Motor neuron (in vitro differentiated cells): Measurements from ENCODE around the gene DNM1. TPM values are rescaled to one million over a fixed set of nuclear protein-coding genes. Genes with fewer than 3 reads are reported as not detected.

Experiments
- ATAC-seq, 8 experiments: fragments of 200-7000 bp; cut with Tn5 transposase; replicated peaks in 6 of 8; 2 replicates each; pipeline ENCODE4 v1.8.0; 2021; ENCODE audit warnings: mild to moderate bottlenecking in 8 of 8, moderate library complexity in 8 of 8
- H3K27ac ChIP-seq, 2 donors: fragments of 250-450 bp; sonication (Bioruptor Pico); 2 replicates each; pipeline ENCODE4 v1.9.0; 2021; ENCODE audit warnings: antibody characterized with exemption in 2 of 2, mild to moderate bottlenecking in 2 of 2, moderate library complexity in 1 of 2
- H3K4me1 ChIP-seq, 2 donors: fragments of 250-450 bp; sonication (Bioruptor Pico); replicated peaks in 1 of 2; 2 replicates each; pipeline ENCODE4 v1.6.1; 2021; ENCODE audit warnings: antibody characterized with exemption in 2 of 2, mild to moderate bottlenecking in 2 of 2, moderate library complexity in 1 of 2
- H3K4me3 ChIP-seq, 5 donors: fragments of 250-450 bp; sonication (Bioruptor Pico); 2 replicates each; pipeline ENCODE4 v1.9.0; 2021; ENCODE audit warnings: antibody characterized with exemption in 5 of 5, mild to moderate bottlenecking in 5 of 5, moderate library complexity in 4 of 5
- whole genome bisulfite sequencing, 10 experiments: fragments of 450-650 bp; shearing (Covaris generic); methylation state at CpG; one replicate each; pipeline ENCODE4 v1.0.0; 2022; 5-methylcytosine and 5-hydroxymethylcytosine counted together
- in situ Hi-C, 9 experiments: fragments of 400-800 bp; cut with MboI; loops; one replicate each; pipeline ENCODE4 v1.15.0; 2021; ENCODE audit warnings: low sequenced_read_pairs in 9 of 9, low pct_unique_long_range_greater_than_20kb in 2 of 9; ENCODE audit not compliant: unreplicated experiment in 9 of 9
- total RNA-seq, 8 experiments: library from RNA; unstranded; fragments of 300-600 nt; gene quantifications; 2 replicates each; pipeline versions ENCODE4 v1.2.3 to v1.2.4, GENCODE V29; 2022

DNM1 gene
- total RNA-seq, 8 experiments from 2014 or later: 5.5 to 56.9 (median 31.5) TPM

GRCh38 chr9:128246471-128246870 is 43.3 kb downstream of the DNM1 start:
- in situ Hi-C loops: no loop called here
- H3K4me1 ChIP-seq: peaks cover 27 to 32% of the 10 kb centered on the region in 2 donors
- H3K27ac ChIP-seq: no peak overlapping the region
- no peak overlapping the region for H3K4me3 ChIP-seq
- no CpG with 5 or more reads among the region's 2 CpGs for WGBS, 10 experiments
- no peak for ATAC-seq

DNA sequence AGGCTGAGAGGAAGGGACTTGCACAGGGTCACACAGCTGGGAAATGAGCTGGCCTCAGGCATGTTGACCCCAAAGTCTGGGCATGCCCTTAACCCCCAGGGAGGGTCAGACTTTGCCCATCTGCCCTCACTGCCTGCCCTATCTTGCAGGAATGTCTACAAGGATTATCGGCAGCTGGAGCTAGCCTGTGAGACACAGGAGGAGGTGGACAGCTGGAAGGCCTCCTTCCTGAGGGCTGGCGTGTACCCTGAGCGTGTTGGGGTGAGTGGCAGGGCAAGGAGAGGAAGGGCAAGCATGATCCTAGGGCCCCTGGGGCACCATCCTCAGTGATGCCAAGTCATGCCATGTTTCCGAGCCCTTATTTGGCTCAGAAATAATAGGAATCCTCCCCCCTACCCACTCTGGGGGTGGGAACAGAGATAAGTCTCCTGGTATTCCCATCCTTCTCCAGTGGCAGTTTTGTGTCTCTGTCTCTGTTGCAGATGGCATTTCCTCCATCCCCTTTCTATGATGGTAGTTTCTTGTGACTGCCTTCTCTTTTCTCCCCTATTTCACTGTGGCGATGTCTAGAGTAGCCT is 44.1 kb downstream of the DNM1 start:
- H3K4me1 ChIP-seq: peaks cover 27 to 32% of the 10 kb centered on the region in 2 donors
- 40 to 100% (median 100%) methylated on average over 1 to 4 of the region's 5 CpGs; no CpG with 5 or more reads in 5 of the 10 experiments for WGBS, 10 experiments
- ATAC-seq: no peak
- in situ Hi-C loops: no loop called here
- no peak overlapping the region for H3K4me3 ChIP-seq
- no peak overlapping the region for H3K27ac ChIP-seq

- ATAC-seq: no peak
- H3K27ac ChIP-seq: no peak overlapping the region
- in situ Hi-C loops: no loop called here
- H3K4me3 ChIP-seq: no peak overlapping the region
- 62 to 100% (median 77%) methylated on average over 1 to 5 of the region's 8 CpGs; no CpG with 5 or more reads in 4 of the 10 experiments for WGBS, 10 experiments
- H3K4me1 ChIP-seq: peaks cover 14 to 19% of the 10 kb centered on the region in 2 donors
Observed at GRCh38 chr9:128249558-128249907, 46.4 kb downstream of the DNM1 start.

DNA sequence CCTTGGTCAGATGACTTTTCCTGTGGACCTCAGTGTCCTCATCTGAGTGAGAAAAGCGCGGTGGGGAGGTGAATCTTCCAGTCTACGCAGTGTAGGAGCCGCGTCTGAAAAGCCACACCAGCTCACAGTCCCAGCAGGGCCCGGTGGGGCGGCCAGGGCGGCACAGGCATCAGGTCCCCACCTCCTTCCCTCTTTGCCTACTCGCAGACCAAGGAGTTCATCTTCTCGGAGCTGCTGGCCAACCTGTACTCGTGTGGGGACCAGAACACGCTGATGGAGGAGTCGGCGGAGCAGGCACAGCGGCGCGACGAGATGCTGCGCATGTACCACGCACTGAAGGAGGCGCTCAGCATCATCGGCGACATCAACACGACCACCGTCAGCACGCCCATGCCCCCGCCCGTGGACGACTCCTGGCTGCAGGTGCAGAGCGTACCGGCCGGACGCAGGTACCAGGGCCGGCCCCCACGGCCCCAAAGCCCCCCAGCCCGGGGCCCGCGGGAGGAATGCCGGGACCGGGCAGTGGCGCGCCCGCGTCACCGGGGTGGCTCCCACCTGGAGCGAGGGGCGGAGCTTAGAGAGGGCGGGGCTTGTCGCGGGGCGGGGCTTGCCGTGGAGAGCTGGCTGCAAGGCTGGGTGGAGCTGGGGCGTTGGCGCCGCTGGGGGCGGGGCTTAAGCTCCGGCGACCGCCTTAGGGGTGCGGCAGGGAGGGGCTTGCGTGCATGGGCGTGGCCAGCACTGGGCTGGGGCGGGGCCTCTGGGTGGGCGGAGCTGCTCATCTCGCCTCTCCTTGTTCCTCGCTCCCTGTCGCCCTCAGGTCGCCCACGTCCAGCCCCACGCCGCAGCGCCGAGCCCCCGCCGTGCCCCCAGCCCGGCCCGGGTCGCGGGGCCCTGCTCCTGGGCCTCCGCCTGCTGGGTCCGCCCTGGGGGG is 47.0 kb downstream of the DNM1 start:
- H3K4me1 ChIP-seq: peaks cover 9 to 12% of the 10 kb centered on the region in 2 donors
- in situ Hi-C loops: no loop called here
- no peak overlapping the region for H3K4me3 ChIP-seq
- WGBS, 10 experiments: 80 to 100% (median 97%) methylated on average over 2 to 5 of the region's 81 CpGs; no CpG with 5 or more reads in 6 of the 10 experiments
- H3K27ac ChIP-seq: no peak overlapping the region
- peak; percentile 10 to 68 (median 40) for ATAC-seq

DNA sequence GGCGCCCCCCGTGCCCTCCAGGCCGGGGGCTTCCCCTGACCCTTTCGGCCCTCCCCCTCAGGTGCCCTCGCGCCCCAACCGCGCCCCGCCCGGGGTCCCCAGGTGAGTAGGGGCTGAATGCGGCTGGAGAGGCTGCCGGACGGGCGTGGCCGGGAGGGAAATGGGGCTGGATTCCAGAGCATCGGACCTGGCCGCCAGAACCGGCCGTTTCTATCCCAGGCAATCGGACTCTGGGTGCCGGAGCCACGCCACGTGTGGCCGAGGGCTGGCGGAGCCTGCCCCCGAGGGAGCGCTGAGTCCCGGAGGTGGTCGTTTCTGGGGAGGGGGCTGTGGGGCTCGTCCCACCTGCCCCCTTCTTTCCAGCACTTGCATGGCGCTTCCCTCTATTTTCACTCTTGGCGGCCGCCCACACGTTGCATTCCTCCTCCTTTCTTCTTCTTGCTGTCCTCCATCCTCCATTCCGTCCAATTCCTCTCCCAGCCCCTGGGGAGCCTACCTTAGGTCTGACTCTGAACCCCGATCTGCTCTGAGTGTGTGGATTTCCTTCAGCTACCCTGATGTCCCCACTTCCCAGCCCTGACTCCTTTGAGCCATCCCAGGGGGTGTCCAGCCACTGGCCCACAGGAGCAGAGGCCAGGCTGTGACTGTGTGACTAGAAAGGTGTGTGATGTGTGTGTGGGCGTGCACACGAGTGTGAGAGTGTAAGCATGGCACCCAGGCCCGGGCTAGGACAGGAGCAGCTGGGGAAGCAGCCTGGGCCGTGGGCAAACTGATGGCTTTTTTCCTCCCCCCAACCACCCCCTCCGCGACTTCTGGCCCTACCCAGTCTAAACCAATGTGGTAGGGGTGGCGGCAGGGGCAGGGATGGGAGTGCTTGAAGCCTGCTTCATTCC is 47.9 kb downstream of the DNM1 start:
- no peak for ATAC-seq
- Histone ChIP-seq H3K4me3 (no peak overlapping the region), H3K27ac (no peak overlapping the region), H3K4me1 (peaks cover 0 to 3% of the 10 kb centered on the region in 2 donors)
- 7 to 97% (median 66%) methylated on average over 1 to 6 of the region's 43 CpGs; no CpG with 5 or more reads in 3 of the 10 experiments for WGBS, 10 experiments
- in situ Hi-C loops: no loop called here

- ATAC-seq: no peak
- H3K4me3 ChIP-seq: no peak overlapping the region
- in situ Hi-C loops: no loop called here
Observed at GRCh38 chr9:128251732-128252100, 48.5 kb downstream of the DNM1 start.

DNA sequence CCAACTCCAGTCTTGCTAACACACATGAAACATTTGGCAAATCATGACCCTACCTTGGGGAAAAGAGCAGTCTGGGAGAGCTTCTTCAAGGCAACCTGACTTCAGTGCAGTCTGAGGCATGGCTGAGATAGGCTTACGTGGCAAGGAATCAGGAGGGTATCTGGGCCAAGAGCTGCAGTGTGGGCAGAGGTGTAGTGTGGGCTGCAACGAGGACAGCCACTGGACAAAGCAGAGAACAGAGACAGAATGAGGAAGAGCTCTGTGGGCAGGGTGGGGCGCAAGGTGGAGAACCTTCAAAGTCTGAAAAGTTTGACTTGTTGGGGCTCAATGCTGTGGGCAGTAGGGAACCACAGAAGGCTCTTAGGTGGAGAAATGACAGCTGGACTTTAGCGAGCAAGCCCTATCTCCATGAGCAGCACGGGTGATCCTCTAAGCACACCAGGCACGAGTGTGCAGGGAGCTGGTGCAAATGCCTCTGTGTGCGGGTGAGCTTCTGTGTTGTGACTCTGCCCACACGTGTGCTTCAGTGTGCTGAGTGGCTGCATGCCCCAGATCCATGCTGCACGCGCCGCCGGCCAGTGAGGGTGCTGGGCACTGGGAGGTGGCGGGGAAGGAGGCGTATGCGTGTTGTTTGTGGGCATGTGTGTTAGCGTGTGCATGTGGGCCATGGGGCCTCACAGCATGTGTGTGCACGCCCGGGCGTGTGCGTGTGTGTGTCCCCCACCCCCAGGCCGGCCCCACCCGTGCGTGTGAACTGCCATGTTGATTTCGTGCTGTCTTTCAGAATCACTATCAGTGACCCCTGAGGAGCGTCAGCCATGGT is 49.3 kb downstream of the DNM1 start:
- ATAC-seq: no peak
- Histone ChIP-seq H3K4me3 (no peak overlapping the region), H3K4me1 (no peaks in the 10 kb centered on the region), H3K27ac (no peak overlapping the region)
- 30 to 100% (median 89%) methylated on average over 1 to 5 of the region's 25 CpGs; no CpG with 5 or more reads in 2 of the 10 experiments for WGBS, 10 experiments
- in situ Hi-C loops: no loop called here

More at GRCh38 chr9:128251732-128252100, 48.5 kb downstream of the DNM1 start:
- H3K4me1 ChIP-seq: no peaks in the 10 kb centered on the region
- no peak overlapping the region for H3K27ac ChIP-seq
- WGBS, 10 experiments: 40 to 100% (median 81%) methylated on average over 1 to 3 of the region's 3 CpGs; no CpG with 5 or more reads in 4 of the 10 experiments

DNA sequence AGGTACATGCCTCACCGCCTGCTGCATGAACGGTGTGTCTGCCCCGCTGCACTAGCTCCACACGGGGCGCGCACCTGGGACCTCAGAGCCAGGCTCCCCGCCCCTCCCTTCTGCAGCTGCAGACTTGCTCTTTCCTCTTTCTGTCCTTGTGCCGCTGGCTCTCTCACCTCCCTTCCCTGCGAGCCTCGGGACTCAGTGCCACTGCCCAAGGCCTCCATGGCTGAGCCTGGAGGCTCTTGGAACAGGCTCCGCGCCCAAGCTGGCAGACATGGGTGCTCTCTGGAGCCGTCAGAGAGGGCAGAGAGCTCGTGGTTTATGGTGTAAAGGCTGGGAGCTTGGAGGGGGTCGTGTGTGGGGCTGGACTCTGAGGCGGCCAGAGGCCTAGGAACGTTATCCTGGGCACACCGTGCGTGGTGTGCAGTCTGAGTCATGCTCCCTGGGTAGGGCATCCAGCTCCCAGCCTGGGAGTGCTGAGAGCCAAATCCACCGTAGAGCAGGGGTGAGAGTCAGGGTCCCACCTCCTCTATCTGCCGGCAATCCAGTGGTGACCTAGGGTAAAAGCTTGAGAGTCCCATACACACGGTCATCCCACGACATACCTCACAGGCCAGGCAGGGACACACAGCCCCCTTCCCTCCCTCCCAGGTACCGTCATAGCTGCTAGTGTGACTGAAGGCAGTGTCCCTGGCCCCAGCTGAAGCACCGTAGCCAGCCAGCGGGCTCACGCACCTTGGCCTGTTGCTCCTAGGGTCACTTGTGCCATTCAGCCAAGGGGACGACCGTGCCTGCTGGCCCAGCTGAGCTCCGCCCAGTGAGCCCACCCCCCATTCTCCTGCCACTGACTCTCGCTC is 50.2 kb downstream of the DNM1 start:
- in situ Hi-C loops: no loop called here
- no peaks in the 10 kb centered on the region for H3K4me1 ChIP-seq
- H3K27ac ChIP-seq: no peak overlapping the region
- H3K4me3 ChIP-seq: no peak overlapping the region
- peak in 2 of 8 experiments; percentile 1 to 3 for ATAC-seq
- 73 to 100% (median 90%) methylated on average over 2 to 8 of the region's 31 CpGs; no CpG with 5 or more reads in 5 of the 10 experiments for WGBS, 10 experiments

DNA sequence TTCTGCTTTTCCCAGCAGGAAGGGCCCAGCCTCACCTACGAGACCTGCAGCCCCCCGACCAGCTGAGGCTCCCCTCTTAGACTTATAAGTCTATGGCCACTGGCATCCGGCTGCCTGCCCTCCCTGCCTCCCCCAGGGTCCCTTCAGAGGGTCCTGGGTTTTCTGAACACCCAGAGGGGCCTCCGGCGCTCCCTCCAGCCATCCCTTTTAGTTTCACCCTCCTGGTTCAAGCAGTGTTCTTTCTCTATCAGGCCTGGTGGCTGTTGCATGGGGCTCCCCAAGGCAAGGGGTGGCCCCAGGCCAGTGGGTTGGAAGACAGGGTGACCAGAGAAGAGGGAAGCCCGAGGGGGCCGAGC is 50.8 kb downstream of the DNM1 start:
- Histone ChIP-seq H3K4me1 (no peaks in the 10 kb centered on the region), H3K4me3 (no peak overlapping the region), H3K27ac (peak overlapping the region in 1 of 2 donors; percentile 29)
- WGBS, 10 experiments: 92 to 100% methylated on average over 1 to 6 of the region's 7 CpGs; no CpG with 5 or more reads in 8 of the 10 experiments
- ATAC-seq: no peak
- in situ Hi-C loops: no loop called here

GRCh38 chr9:128254362-128254761 is 51.2 kb downstream of the DNM1 start:
- Histone ChIP-seq H3K27ac (peak overlapping the region in 1 of 2 donors; percentile 29), H3K4me3 (no peak overlapping the region), H3K4me1 (no peaks in the 10 kb centered on the region)
- in situ Hi-C loops: no loop called here
- no peak for ATAC-seq
- 80 to 100% methylated on average over 1 to 2 of the region's 20 CpGs; no CpG with 5 or more reads in 8 of the 10 experiments for WGBS, 10 experiments

DNA sequence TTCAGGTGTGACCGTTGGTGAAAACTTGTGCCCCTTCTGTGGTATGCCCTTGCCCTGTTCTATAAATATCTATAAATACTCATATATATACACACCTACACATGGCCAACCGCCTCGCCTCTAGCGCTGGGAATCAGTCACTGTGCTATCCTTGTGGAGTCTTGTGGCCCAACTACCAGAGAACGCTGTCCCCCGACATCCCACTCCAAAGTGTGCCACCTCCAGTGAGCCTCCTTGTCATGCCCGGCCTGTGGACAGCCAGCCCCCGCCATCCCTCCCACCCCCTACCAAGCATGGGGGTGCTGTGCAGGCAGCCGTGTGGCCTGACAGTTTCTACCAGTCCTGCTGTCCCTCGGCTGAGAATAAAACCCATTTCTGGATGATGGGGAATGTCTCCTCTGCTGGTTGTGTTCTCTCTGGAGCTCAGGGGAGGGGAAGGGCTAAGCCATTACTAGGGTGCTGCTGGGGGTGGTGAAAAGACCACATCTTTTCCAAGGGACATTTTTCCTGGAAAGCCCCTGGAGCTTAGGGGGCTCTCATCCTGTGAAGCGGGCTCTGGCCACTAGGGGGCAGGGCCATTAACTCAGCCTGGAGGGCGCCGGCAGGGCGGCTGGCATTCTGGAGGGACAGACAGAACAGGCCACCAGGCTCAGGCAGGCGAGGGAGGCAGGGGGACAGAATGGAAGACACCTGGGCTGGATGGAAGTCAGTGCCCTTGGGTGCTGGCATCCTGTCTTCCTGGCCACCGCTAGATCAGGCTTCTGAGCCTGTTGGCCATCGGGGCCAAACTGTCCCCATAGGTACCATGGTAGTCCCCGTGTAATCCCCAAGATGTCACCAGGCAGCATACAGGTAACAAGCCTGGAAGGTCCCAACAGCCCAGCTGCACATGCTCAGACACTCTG is 51.9 kb downstream of the DNM1 start:
- Histone ChIP-seq H3K4me3 (no peak overlapping the region), H3K4me1 (no peaks in the 10 kb centered on the region), H3K27ac (peak overlapping the region in 1 of 2 donors; percentile 29)
- peak; percentile 58 to 87 (median 72) for ATAC-seq
- WGBS, 10 experiments: 83 to 90% (median 89%) methylated on average over 2 to 3 of the region's 18 CpGs; no CpG with 5 or more reads in 7 of the 10 experiments
- in situ Hi-C loops: no loop called here
